Keratinocyte (primary cell): Measurements from ENCODE around the gene PDE11A. TPM values are rescaled to one million over a fixed set of nuclear protein-coding genes. Genes with fewer than 3 reads are reported as not detected.

ENCODE experiments used
- DNase-seq: peaks from one replicate; pipeline ENCODE4 v3.0.0-alpha.2; 2011; ENCODE audit warnings: low read depth, missing footprints, low spot score
- FAIRE-seq: peaks from 2 replicates; lab custom pipeline; 2011; peaks lifted over from hg19 to GRCh38; lab: Jason Lieb, UNC
- H2AFZ ChIP-seq: 2 replicates; pipeline ENCODE4 v1.6.0; 2012; ENCODE audit warnings: low read length, control low read depth, inconsistent platforms; ENCODE audit not compliant: control insufficient read depth
- H3K27ac ChIP-seq: 2 replicates; pipeline ENCODE4 v1.5.1; 2011; ENCODE audit warnings: low read length; ENCODE audit not compliant: control insufficient read depth, insufficient read depth
- H3K27me3 ChIP-seq: 3 replicates; pipeline ENCODE4 v1.6.0; 2011; ENCODE audit warnings: low read length; ENCODE audit not compliant: control insufficient read depth, insufficient read depth; ENCODE audit errors: extremely low read depth
- H3K36me3 ChIP-seq, 2 experiments: 2 replicates in 1 of 2; 3 replicates in 1 of 2; pipeline ENCODE4 v1.5.1; 2011; ENCODE audit warnings: low read length in 2 of 2, mild to moderate bottlenecking in 1 of 2; ENCODE audit not compliant: control insufficient read depth in 2 of 2, insufficient read depth in 2 of 2; ENCODE audit errors: extremely low read depth in 1 of 2
- H3K4me1 ChIP-seq: 3 replicates; pipeline ENCODE4 v1.5.1; 2011; ENCODE audit warnings: low read length; ENCODE audit not compliant: control insufficient read depth, insufficient read depth; ENCODE audit errors: extremely low read depth
- H3K4me2 ChIP-seq: 3 replicates; pipeline ENCODE4 v1.6.0; 2011; ENCODE audit warnings: low read depth, low read length; ENCODE audit not compliant: control insufficient read depth, insufficient read depth; ENCODE audit errors: extremely low read depth
- H3K4me3 ChIP-seq, 3 experiments: fragments of 200-600 bp in 1 of 3; sonication (generic) in 1 of 3; 2 replicates in 2 of 3; 3 replicates in 1 of 3; pipeline ENCODE4 v1.5.1; 2011 to 2016; ENCODE audit warnings: low read length in 3 of 3, mild to moderate bottlenecking in 3 of 3, control low read depth in 2 of 3, inconsistent platforms in 1 of 3, low read depth in 1 of 3, mixed read lengths in 1 of 3, mixed run types in 1 of 3, moderate library complexity in 1 of 3; ENCODE audit not compliant: control insufficient read depth in 2 of 3, insufficient read depth in 2 of 3; ENCODE audit errors: extremely low read depth in 1 of 3
- H3K79me2 ChIP-seq: 2 replicates; pipeline ENCODE4 v1.6.0; 2012; ENCODE audit warnings: low read length; ENCODE audit not compliant: control insufficient read depth, insufficient read depth
- H3K9ac ChIP-seq: 3 replicates; pipeline ENCODE4 v1.6.0; 2011; ENCODE audit warnings: low read length; ENCODE audit not compliant: control insufficient read depth, insufficient read depth; ENCODE audit errors: extremely low read depth
- H3K9me1 ChIP-seq: 3 replicates; pipeline ENCODE4 v1.6.0; 2011; ENCODE audit warnings: low read length; ENCODE audit not compliant: control insufficient read depth, insufficient read depth; ENCODE audit errors: extremely low read depth
- H3K9me3 ChIP-seq: 2 replicates; pipeline ENCODE4 v1.5.1; 2012; ENCODE audit warnings: low read depth, low read length; ENCODE audit not compliant: control insufficient read depth
- H4K20me1 ChIP-seq: 3 replicates; pipeline ENCODE4 v1.6.0; 2011; ENCODE audit warnings: low read length; ENCODE audit not compliant: control insufficient read depth, insufficient read depth; ENCODE audit errors: extremely low read depth
- CTCF ChIP-seq, 3 experiments: IDR thresholded peaks in 1 of 3; conservative IDR thresholded peaks in 1 of 3; optimal IDR thresholded peaks in 1 of 3; 2 replicates in 2 of 3; 3 replicates in 1 of 3; pipeline versions ENCODE3 to v1.5.1; 2011; ENCODE audit warnings: low read length in 3 of 3, mild to moderate bottlenecking in 3 of 3, moderate library complexity in 2 of 3, control low read depth in 1 of 3, inconsistent platforms in 1 of 3; ENCODE audit not compliant: insufficient read depth in 2 of 3; ENCODE audit errors: extremely low read depth in 1 of 3
- EZH2 ChIP-seq: IDR thresholded peaks from one replicate; pipeline ENCODE4 v1.6.1; 2012; ENCODE audit warnings: inconsistent platforms, mild to moderate bottlenecking, low read length, moderate library complexity
- dilution Hi-C: fragments of 300-500 bp; cut with MboI; formaldehyde crosslinking; loops from one replicate; pipeline ENCODE4 v1.7.0; 2020; ENCODE audit warnings: low sequenced_read_pairs; ENCODE audit not compliant: extremely low pct_ligation_motif_present
- polyA plus RNA-seq, 5 experiments: library from polyadenylated mRNA; depleted of rRNA in 3 of 5; stranded (reverse) in 3 of 5; stranded (forward) in 1 of 5; unstranded in 1 of 5; fragments of >200 nt; gene quantifications; 1 replicate in 1 of 5; 2 replicates in 3 of 5; 3 replicates in 1 of 5; pipeline versions ENCODE4 v1.2.1 to v1.2.3, GENCODE V29; 2011 to 2012; ENCODE audit warnings: missing spikeins in 2 of 5, low read depth in 1 of 5, low replicate concordance in 1 of 5

The PDE11A gene
- polyA plus RNA-seq, 1 donor (not counting 4 experiments of a cell fraction or from before 2014, with no cell fraction given): 0.01 TPM

- DNase-seq (no peak), FAIRE-seq (no peak)
- H3K9me1 ChIP-seq: no peaks in the 10 kb centered on the region
- no peaks in the 10 kb centered on the region for H3K4me1 ChIP-seq
- H3K79me2 ChIP-seq: no peaks in the 10 kb centered on the region
- no peak overlapping the region for H3K4me3 ChIP-seq
- no peaks in the 10 kb centered on the region for H3K9me3 ChIP-seq
- no peak for TF ChIP-seq EZH2
- no peak for TF ChIP-seq CTCF (optimal IDR thresholded peaks at IDR 0.05 in 1 of 3, IDR thresholded peaks at IDR 0.05 in 1 of 3, conservative IDR thresholded peaks at IDR 0.05 in 1 of 3; ENCODE audit: extremely low read depth in 1 of 3, insufficient read depth in 2 of 3, low read length in 3 of 3)
- no peak overlapping the region for H3K4me2 ChIP-seq
- no peaks in the 10 kb centered on the region for H3K36me3 ChIP-seq
- no peak overlapping the region for H3K27ac ChIP-seq
- no peaks in the 10 kb centered on the region for H4K20me1 ChIP-seq
- H3K9ac ChIP-seq: no peak overlapping the region
- H2AFZ ChIP-seq: no peak overlapping the region
- dilution Hi-C loops: no loop called here
- peaks cover 3% of the 10 kb centered on the region for H3K27me3 ChIP-seq
Measured at GRCh38 chr2:177756336-177756735, 316.2 kb downstream of the PDE11A start.

GRCh38 chr2:177754492-177754873 lies 318.1 kb downstream of the PDE11A start:
- Histone ChIP-seq H3K79me2 (no peaks in the 10 kb centered on the region), H3K4me2 (no peak overlapping the region)
- DNase-seq: no peak

More at GRCh38 chr2:177754492-177754873, 318.1 kb downstream of the PDE11A start:
- H4K20me1 ChIP-seq: no peaks in the 10 kb centered on the region
- FAIRE-seq: no peak
- H3K36me3 ChIP-seq: no peaks in the 10 kb centered on the region
- H2AFZ ChIP-seq: no peak overlapping the region
- H3K9me3 ChIP-seq: no peaks in the 10 kb centered on the region
- TF ChIP-seq CTCF (optimal IDR thresholded peaks at IDR 0.05 in 1 of 3, IDR thresholded peaks at IDR 0.05 in 1 of 3, conservative IDR thresholded peaks at IDR 0.05 in 1 of 3; ENCODE audit: extremely low read depth in 1 of 3, insufficient read depth in 2 of 3, low read length in 3 of 3): no peak
- TF ChIP-seq EZH2: no peak
- H3K9me1 ChIP-seq: no peaks in the 10 kb centered on the region
- H3K9ac ChIP-seq: no peak overlapping the region
- H3K4me3 ChIP-seq: no peak overlapping the region
- no peak overlapping the region for H3K27ac ChIP-seq
- H3K27me3 ChIP-seq: no peaks in the 10 kb centered on the region
- dilution Hi-C loops: no loop called here
- no peaks in the 10 kb centered on the region for H3K4me1 ChIP-seq
